ENCODE measurements around the gene SHANK2.
"Not testable (repeated sequence)": the region's sequence is repeated elsewhere in the genome, so short reads cannot be mapped to it uniquely, and the experiment has no call there.

Gene SHANK2

DNA sequence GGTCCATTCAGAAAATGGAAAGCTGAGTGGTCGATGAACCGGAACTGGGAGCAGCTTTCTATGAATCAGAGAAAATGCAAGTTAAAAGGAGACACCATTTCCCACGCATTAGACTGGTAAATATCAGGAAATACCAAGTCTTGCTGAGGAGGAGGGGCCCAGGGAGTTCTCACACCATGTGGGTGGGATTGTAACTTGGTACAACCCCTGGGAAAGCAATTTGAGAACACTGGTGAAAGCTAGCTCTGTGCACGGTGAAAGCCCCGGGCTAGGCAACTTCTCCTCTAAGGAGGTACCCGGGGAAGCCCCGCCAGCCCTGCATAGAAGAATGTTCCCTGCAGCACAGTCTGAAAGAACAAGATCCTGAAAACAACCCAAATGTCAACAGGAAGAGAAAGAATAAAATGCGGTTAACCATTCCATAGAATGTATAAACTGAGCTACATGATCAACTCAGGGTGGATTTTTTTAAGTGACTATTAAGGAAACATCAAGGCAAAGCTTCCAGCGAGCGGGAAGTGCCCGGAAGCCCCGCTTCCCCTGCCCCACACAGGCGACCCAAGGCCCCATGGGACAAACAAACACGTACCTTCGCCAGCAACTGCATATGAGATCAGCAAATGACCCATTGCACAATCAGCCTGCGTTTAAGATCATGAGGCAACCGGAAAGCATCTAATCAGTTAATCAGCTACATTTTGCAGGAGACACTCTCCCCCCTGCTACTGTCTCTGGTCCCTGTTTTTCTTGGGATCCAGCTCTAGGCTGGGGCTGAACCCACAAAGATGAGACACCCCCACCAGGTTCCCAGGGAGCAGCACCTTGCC, 11.3 kb downstream of the SHANK2 start:
- no peak overlapping the region for H3K4me3 ChIP-seq (ENCODE audit: low read length)
- no peaks in the 10 kb centered on the region for H3K9me3 ChIP-seq (ENCODE audit: insufficient read depth, low read depth, low read length)
- 72% methylated on average over 16 of the region's 17 CpGs for WGBS
- no peak overlapping the region for H3K9ac ChIP-seq (ENCODE audit: low read depth, low read length)
- H3K36me3 ChIP-seq (ENCODE audit: insufficient read depth, low read length) = 0 out of 2 replicates have a peak, but pooled peaks cover 7% of the 10 kb centered on the region
- no peak overlapping the region for H3K27ac ChIP-seq (ENCODE audit: low read depth, low read length)
- H3K4me1 ChIP-seq (ENCODE audit: insufficient read depth, low read length) = peaks cover 37% of the 10 kb centered on the region
- no peaks in the 10 kb centered on the region for H3K27me3 ChIP-seq (ENCODE audit: insufficient read depth, low read length)

DNA sequence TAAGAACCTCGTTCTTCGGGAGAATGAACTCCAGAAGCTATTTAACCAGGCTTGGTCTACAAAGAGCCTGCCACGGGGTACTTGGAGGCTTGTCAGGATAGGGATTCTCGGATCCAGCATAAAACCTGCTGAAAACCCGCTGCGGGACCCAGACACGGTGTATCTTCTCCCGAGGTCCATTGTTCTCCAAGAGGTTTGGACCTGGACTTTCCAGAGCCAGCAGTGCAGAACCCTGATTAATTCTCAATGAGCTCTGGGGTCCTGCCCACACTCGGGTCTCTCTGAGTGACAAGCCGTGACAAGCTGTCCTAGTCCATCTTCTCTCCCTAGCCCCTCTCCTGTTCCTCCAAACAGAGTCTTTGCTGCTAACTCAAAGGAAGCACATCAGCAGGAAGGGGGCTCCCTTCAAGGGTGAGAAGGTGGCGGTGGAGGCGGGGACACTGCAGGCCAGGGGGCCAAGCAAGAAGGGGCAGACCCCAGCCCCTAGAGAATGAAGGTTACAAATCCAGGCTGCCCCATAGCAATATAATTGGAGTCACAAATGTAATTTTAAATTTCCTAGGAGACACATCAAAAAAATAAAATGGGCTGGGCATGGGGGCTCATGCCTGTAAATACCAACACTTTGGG, 12.2 kb downstream of the SHANK2 start:
- no peaks in the 10 kb centered on the region for H3K27me3 ChIP-seq (ENCODE audit: insufficient read depth, low read length)
- no peak overlapping the region for H3K27ac ChIP-seq (ENCODE audit: low read depth, low read length)
- peaks cover 28% of the 10 kb centered on the region for H3K4me1 ChIP-seq (ENCODE audit: insufficient read depth, low read length)
- H3K9ac ChIP-seq (ENCODE audit: low read depth, low read length) = no peak overlapping the region
- H3K4me3 ChIP-seq (ENCODE audit: low read length) = no peak overlapping the region
- no peaks in the 10 kb centered on the region for H3K9me3 ChIP-seq (ENCODE audit: insufficient read depth, low read depth, low read length)
- 0 out of 2 replicates have a peak, but pooled peaks cover 7% of the 10 kb centered on the region for H3K36me3 ChIP-seq (ENCODE audit: insufficient read depth, low read length)
- 93% methylated on average over 12 of the region's 12 CpGs for WGBS

DNA sequence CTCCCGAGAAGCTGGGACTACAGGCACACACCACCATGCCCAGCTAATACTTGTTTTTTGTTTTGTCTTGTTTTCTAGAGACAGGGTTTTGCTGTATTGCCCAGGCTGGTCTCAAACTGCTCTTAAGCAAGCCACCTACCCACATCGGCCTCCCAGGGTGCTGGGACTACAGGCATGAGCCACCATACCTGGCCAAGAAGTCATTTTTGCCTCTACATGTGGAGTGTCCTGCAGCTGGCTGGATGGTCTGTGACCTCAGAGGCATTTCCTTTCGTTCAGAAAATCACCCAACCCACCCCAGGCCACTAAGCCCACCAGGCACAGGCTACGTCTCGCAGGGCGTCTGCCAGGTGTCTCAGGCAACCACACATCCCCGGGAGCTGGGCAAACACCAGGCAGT, 12.8 kb downstream of the SHANK2 start:
- H3K27me3 ChIP-seq (ENCODE audit: insufficient read depth, low read length) = no peaks in the 10 kb centered on the region
- H3K9ac ChIP-seq (ENCODE audit: low read depth, low read length) = no peak overlapping the region
- H3K4me3 ChIP-seq (ENCODE audit: low read length) = no peak overlapping the region
- no peaks in the 10 kb centered on the region for H3K9me3 ChIP-seq (ENCODE audit: insufficient read depth, low read depth, low read length)
- 0 out of 2 replicates have a peak, but pooled peaks cover 7% of the 10 kb centered on the region for H3K36me3 ChIP-seq (ENCODE audit: insufficient read depth, low read length)
- no peak overlapping the region for H3K27ac ChIP-seq (ENCODE audit: low read depth, low read length)
- 88% methylated on average over 7 of the region's 7 CpGs for WGBS
- peaks cover 31% of the 10 kb centered on the region for H3K4me1 ChIP-seq (ENCODE audit: insufficient read depth, low read length)

DNA sequence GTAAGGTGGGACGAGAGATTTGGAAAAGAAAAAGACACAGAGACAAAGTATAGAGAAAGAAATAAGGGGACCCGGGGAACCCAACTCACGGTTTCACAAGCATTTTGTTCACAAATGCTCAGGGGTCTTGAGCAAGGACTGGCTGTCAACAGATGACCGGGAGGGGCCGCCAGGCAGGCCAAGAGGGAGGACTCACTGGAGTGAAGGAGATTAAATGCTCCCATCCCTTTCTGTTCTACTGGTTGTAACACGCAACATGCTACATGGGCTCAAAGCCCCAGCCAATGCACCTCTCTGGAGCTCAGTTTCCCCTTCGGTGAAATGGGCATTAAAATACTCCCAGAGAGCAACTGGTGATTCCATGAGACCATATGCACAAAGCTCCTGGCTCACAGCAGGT, 13.4 kb downstream of the SHANK2 start:
- no peaks in the 10 kb centered on the region for H3K9me3 ChIP-seq (ENCODE audit: insufficient read depth, low read depth, low read length)
- no peaks in the 10 kb centered on the region for H3K27me3 ChIP-seq (ENCODE audit: insufficient read depth, low read length)
- H3K4me1 ChIP-seq (ENCODE audit: insufficient read depth, low read length) = peaks cover 26% of the 10 kb centered on the region
- WGBS = 97% methylated on average over 7 of the region's 7 CpGs
- H3K9ac ChIP-seq (ENCODE audit: low read depth, low read length) = no peak overlapping the region
- no peak overlapping the region for H3K27ac ChIP-seq (ENCODE audit: low read depth, low read length)
- H3K4me3 ChIP-seq (ENCODE audit: low read length) = no peak overlapping the region
- 0 out of 2 replicates have a peak, but pooled peaks cover 7% of the 10 kb centered on the region for H3K36me3 ChIP-seq (ENCODE audit: insufficient read depth, low read length)

DNA sequence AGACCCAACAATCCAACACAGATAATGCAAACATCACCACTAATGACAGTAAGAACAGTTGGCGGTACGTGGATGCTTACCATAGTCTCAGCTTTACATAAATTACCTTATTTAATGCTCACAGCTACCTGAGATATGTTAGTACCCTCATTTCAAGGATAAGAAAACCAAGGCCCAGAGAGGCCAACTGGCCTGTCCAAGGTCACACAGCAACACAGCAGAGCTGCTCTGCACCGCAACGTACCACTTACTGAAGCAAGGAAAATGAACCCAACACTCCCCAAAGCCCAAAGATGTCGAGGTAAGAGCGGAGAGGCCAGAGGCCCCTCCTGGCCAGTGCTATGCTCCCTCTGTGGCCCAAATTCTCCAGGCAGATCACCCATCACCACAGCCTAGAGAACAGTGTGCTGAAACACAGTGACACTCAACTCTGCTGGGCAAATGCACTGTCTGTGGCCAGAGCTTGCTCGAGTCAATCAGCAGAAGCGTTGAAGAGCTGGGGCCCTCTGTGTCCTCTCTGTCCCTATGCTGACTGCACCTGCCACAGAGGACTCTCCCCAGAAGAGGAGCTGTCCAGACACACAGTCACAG, 14.0 kb downstream of the SHANK2 start:
- no peaks in the 10 kb centered on the region for H3K9me3 ChIP-seq (ENCODE audit: insufficient read depth, low read depth, low read length)
- H3K4me3 ChIP-seq (ENCODE audit: low read length) = no peak overlapping the region
- H3K9ac ChIP-seq (ENCODE audit: low read depth, low read length) = no peak overlapping the region
- WGBS = 97% methylated on average over 8 of the region's 8 CpGs
- peaks cover 23% of the 10 kb centered on the region for H3K4me1 ChIP-seq (ENCODE audit: insufficient read depth, low read length)
- 0 out of 2 replicates have a peak, but pooled peaks cover 7% of the 10 kb centered on the region for H3K36me3 ChIP-seq (ENCODE audit: insufficient read depth, low read length)
- no peak overlapping the region for H3K27ac ChIP-seq (ENCODE audit: low read depth, low read length)
- no peaks in the 10 kb centered on the region for H3K27me3 ChIP-seq (ENCODE audit: insufficient read depth, low read length)

DNA sequence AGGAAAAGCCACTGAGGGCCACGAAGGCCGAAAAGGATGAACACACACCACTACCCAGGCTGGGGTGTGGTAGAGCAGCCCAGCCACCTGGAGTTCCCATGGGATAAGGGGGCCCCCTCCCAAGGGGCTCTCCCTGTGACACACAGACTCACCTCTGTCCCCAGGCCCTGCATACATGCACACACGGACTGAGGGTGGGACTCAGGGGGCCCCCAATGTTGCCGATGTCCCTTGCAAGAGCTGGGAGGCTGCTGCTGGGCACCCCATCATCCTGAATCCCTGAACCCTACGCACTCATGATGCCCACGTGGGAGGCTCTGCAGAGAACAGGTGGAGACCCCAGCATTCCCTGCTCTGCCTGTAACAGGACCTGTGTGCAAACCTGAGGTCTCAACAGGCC, 14.5 kb downstream of the SHANK2 start:
- Histone ChIP-seq H3K27ac (ENCODE audit: low read depth, low read length) (no peak overlapping the region), H3K36me3 (ENCODE audit: insufficient read depth, low read length) (0 out of 2 replicates have a peak, but pooled peaks cover 7% of the 10 kb centered on the region), H3K4me3 (ENCODE audit: low read length) (no peak overlapping the region), H3K9ac (ENCODE audit: low read depth, low read length) (no peak overlapping the region), H3K4me1 (ENCODE audit: insufficient read depth, low read length) (peaks cover 22% of the 10 kb centered on the region), H3K27me3 (ENCODE audit: insufficient read depth, low read length) (no peaks in the 10 kb centered on the region), H3K9me3 (ENCODE audit: insufficient read depth, low read depth, low read length) (no peaks in the 10 kb centered on the region)
- WGBS = 93% methylated on average over 6 of the region's 6 CpGs

DNA sequence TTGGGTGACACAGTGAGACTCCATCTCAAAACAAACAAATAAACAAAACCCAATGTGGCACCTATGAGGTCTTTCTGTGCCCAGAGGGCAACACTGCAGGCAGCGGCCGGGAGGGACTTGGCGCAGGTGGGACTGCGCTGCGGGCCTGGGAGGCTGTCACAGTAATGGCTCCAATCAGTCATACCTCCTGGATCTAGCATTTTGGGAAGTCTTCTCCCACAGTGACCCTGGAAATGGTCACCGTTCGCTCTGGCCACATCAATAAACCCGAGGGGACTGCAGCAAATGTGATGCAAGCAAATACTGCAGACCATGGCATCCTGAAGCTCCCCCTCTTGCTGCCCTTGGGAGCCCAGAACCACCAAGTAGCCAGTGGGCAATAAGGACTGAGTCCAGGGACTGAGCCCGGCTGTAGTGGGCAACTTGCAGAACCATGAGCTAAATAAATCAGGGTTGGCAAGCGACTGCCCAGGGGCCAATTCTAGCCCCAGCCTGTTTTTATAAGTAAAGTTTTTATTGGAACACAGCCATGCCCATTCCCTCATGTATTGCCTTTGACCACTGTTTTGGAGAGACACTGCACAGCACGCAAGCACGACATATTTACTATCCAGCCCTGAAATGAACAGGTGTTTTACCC, 15.4 kb downstream of the SHANK2 start:
- Histone ChIP-seq H3K36me3 (ENCODE audit: insufficient read depth, low read length) (0 out of 2 replicates have a peak, but pooled peaks cover 7% of the 10 kb centered on the region), H3K9me3 (ENCODE audit: insufficient read depth, low read depth, low read length) (no peaks in the 10 kb centered on the region), H3K4me3 (ENCODE audit: low read length) (no peak overlapping the region), H3K27ac (ENCODE audit: low read depth, low read length) (no peak overlapping the region), H3K9ac (ENCODE audit: low read depth, low read length) (no peak overlapping the region), H3K4me1 (ENCODE audit: insufficient read depth, low read length) (peaks cover 20% of the 10 kb centered on the region), H3K27me3 (ENCODE audit: insufficient read depth, low read length) (no peaks in the 10 kb centered on the region)
- WGBS = 93% methylated on average over 12 of the region's 12 CpGs

DNA sequence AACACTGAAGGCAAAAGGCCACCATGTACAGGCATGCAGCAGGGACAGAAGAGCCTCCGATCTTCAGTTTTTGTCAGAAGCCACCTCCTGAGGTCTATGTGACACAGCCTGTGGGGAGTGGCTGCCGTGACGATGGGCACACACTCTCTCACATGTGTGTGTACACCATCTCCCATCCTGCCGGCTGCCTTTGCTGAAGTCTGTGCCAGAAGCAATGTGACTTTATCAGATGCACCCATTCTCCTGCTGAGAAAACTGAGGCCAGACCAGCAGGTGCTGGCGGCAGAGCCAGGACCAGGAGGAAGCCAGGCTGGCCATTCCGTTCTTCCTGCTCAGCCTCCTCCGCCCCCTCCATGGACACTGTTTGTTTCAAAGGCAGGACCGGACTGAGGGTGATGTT, 16.7 kb downstream of the SHANK2 start:
- H3K36me3 ChIP-seq (ENCODE audit: insufficient read depth, low read length) = 0 out of 2 replicates have a peak, but pooled peaks cover 7% of the 10 kb centered on the region
- H3K27ac ChIP-seq (ENCODE audit: low read depth, low read length) = no peak overlapping the region
- H3K27me3 ChIP-seq (ENCODE audit: insufficient read depth, low read length) = no peaks in the 10 kb centered on the region
- 92% methylated on average over 8 of the region's 8 CpGs for WGBS
- no peak overlapping the region for H3K4me3 ChIP-seq (ENCODE audit: low read length)
- H3K4me1 ChIP-seq (ENCODE audit: insufficient read depth, low read length) = peaks cover 10% of the 10 kb centered on the region; the same call in 1 of the 2 replicates
- H3K9ac ChIP-seq (ENCODE audit: low read depth, low read length) = no peak overlapping the region
- H3K9me3 ChIP-seq (ENCODE audit: insufficient read depth, low read depth, low read length) = no peaks in the 10 kb centered on the region

DNA sequence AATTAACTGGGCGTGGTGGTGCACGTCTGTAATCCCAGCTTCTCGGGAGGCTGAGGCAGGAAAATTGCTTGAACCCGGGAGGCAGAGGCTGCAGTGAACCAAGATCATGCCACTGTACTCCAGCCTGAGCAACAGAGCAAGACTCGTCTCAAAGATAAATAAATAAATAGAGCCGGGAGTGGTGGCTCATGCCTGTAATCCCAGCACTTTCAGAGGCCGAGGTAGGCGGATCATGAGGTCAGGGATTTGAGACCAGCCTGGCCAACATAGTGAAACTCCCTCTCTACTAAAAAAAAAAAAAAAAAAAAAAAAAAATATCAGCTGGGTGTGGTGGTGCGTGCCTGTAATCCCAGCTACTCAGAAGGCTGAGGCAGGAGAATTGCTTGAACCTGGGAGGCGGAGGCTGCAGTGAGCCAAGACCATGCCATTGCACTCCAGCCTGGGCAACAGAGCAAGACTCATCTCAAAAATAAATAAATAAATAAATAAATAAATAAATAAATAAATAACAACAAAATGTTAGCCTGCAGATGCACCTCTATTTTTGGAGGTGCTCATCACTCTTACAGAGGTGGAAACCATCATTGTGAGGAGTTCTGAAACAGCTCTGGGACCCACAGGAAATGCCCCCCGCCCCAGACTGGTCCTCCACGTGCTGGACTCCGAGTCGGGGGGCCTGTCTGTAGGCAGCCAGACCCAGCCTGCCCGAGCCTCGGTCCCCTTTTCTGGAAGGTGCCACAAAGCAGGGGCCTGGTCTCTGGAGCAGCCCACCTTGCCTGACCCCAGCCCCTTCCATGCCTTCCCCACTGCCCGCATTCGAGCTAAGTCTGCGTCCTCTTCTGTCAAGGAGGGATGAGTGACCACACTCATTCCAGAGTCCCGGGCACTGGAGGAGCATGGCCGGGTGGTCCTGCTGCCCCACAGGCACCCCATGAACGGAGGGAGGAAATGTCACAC, 18.2 kb downstream of the SHANK2 start:
- WGBS = 97% methylated on average over 22 of the region's 22 CpGs

DNA sequence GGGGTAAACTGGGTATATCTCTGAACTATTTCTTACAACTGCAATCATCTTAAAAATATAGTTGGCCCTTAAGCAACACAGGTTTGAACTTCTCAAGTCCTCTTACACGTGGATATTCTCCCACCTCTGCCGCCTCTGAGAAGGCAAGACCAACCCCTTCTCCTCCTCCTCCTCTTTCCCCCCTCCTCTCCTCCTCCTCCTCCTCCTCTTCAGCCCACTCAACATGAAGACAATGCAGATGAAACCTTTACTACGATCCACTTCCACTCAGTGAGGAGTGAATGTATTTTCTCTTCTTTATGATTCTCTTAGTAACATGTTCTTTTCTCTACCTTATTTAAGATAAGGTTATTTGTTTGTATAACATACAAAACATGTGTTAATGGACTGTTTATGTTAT, 20.0 kb downstream of the SHANK2 start:
- H3K9ac ChIP-seq (ENCODE audit: low read depth, low read length) = no peak overlapping the region
- 66% methylated on average over 2 of the region's 3 CpGs for WGBS
- peaks cover 9% of the 10 kb centered on the region; the same call in 1 of the 2 replicates for H3K4me1 ChIP-seq (ENCODE audit: insufficient read depth, low read length)
- peaks cover 6% of the 10 kb centered on the region; the same call in 1 of the 2 replicates for H3K9me3 ChIP-seq (ENCODE audit: insufficient read depth, low read depth, low read length)
- H3K27ac ChIP-seq (ENCODE audit: low read depth, low read length) = no peak overlapping the region
- H3K27me3 ChIP-seq (ENCODE audit: insufficient read depth, low read length) = no peaks in the 10 kb centered on the region
- H3K4me3 ChIP-seq (ENCODE audit: low read length) = no peak overlapping the region
- H3K36me3 ChIP-seq (ENCODE audit: insufficient read depth, low read length) = no peaks in the 10 kb centered on the region

More for the DNA sequence above, 18.2 kb downstream of the SHANK2 start:
- not testable (repeated sequence) for H3K36me3 ChIP-seq (ENCODE audit: insufficient read depth, low read length); H3K9me3 ChIP-seq (ENCODE audit: insufficient read depth, low read depth, low read length); H3K27me3 ChIP-seq (ENCODE audit: insufficient read depth, low read length); H3K4me3 ChIP-seq (ENCODE audit: low read length); H3K4me1 ChIP-seq (ENCODE audit: insufficient read depth, low read length); H3K27ac ChIP-seq (ENCODE audit: low read depth, low read length); H3K9ac ChIP-seq (ENCODE audit: low read depth, low read length)
